HG03097 (cell line): Measurements from ENCODE around the gene TENT4A.
"Not testable (repeated sequence)": the region's sequence is repeated elsewhere in the genome, so short reads cannot be mapped to it uniquely, and the experiment has no call there.

Experiments
- ATAC-seq: cut with Tn5 transposase; IDR thresholded peaks from one replicate; pipeline ENCODE4 v1.9.1; 2021; ENCODE audit not compliant: unreplicated experiment, low FRiP score

Gene TENT4A

GRCh38 chr5:6766604-6767093 is 53.4 kb downstream of the TENT4A start:
- ATAC-seq = peak; percentile 65

DNA sequence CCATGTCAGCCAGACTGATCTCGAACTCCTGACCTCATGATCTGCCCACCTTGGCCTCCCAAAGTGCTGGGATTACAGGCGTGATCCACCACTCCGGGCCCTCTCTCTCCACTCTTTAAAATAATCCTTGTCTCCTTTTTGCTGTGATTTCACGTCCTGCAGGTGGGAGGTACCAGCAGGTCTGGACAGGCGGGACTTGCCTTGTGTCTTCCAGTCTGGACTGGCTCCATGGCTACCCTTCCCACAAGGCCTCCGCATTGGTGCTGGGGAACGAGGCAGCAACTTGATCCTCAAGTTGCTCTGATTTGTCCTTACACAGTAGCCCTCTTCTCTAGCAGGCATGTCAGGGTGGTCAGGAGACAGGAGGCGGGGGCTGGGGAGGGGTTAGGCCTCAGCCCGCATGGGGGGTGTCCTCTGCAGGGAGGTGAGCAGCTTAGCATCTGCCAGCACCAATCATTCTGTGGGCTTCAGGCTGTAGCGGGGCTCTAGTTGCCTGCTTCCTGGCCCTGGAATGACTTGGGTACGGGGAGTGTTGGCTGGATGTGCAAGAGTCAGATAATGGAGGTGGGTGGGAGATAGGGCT is 54.3 kb downstream of the TENT4A start:
- ATAC-seq = no peak

DNA sequence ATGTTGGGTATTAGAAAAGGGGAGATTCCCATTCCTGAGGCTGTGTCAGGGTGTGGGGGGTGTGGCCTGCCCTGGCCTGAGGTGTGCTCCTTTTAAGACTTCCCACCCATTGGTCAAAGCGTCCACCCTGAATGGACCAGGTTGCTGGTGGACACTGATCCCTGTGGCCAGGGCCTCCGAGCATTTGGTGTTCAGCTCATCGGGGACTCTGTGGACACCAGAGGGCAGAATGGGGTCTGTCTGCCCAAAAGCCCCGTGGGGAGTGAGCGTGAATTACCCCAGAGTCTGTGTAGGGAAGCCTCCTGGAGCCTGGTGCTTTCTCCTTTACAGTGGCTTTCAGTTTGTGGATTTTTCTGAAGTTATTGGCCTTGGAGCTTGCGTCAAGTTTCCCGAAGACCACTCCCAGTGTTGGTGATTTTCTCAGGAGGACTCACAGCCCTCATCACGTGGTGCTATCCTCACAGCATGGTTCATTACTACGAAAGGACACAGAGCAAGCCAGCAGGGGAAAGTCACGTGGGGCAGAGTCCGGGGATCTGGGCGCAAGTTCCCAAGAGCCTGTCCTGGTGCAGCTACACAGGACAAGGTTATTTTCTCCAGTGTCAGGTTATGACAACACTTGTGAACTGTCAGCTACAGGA is 55.5 kb downstream of the TENT4A start:
- ATAC-seq = no peak

GRCh38 chr5:6770826-6771607 is 57.8 kb downstream of the TENT4A start:
- no peak for ATAC-seq

DNA sequence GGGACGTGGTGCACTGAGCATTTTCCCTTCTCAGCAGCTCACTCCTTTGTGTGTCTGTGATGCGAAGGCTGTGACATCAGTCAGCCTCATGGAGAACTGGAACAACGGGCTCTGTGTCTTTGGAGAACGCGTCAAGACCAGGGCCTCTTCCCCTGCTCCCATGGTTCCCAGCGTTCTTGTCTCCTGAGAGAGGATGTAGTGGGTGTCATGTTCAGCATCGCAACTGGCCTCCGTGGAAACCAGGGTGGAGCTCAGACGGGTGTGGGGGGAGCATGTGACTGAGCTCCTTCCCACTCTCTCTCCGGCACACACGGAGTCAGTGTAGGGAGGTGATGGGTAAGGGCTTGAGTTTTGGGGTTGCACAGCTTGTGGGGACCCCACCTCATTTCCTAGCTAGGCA is 59.7 kb downstream of the TENT4A start:
- no peak for ATAC-seq

- ATAC-seq = no peak
Measured at GRCh38 chr5:6773342-6774035, 60.3 kb downstream of the TENT4A start.

GRCh38 chr5:6774207-6774606 is 61.0 kb downstream of the TENT4A start:
- ATAC-seq = not testable (repeated sequence)

DNA sequence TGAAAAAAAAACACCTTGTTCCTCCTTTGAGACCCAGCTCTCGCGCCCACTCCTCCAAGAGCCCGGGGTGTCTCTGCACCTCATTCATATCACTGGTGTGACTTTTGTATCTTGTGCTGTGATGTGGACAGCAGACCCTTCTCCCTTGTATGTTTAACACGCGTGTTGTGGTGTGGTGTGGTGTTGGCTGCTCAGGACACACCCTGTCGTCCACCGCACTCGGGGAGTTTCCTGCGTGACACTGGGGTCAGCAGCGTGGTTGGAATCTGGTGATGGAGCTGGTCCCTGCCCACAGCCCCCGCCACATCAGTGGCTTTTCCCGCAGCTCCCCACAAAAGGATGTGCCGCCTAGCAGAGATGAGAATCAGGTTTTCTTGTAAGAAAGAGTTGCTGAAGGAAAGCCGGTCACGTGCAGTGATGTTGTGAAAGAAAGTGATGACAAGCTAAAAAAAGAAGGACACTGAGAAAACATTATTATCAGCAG is 61.5 kb downstream of the TENT4A start:
- ATAC-seq = no peak

DNA sequence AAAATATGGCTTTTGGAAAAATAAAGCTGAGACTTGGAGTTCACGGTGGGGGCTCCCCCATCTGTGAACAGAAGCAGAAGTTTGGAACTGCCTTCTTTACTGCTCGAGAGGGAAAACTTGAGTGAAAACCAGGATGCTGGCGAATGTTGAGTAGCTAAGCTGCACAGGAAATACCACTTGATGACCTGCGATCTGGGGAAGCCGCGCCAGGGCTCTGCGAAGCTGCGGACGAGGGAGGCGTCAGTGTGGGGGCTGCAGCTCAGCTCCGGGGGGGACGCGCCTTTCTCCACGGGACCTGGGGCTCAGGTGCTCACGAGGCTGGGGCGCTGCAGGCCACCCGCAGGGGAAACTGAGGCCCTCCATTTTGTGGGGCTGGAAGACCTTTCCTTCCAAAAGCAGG is 62.3 kb downstream of the TENT4A start:
- ATAC-seq = no peak

DNA sequence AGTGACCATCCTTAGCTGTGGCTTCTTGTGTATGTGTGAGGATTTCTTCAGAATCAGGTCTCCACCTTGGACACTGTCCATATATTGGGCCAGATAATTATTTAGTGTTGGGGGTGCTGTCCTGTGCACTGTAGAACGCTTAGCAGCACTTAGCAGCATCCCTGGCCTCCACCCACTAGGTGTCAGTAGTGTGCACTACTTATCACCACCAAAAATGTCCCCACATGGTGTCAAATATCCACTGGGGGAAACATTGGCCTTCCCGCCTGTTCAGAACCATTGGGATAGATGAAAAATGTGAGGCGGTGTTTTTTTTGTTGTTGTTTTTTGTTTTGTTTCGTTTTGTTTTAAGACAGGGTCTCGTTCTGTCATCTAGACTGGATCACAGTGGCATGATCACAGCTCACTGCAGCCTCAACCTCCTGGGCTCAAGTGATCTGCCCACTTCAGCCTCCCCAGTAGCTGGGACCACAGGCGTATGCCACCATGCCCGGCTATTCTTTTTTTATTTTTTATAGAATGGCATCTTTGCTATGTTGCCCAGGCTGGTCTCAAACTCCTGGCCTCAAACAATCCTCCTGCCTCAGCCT is 67.7 kb downstream of the TENT4A start:
- peak; percentile 77 for ATAC-seq

DNA sequence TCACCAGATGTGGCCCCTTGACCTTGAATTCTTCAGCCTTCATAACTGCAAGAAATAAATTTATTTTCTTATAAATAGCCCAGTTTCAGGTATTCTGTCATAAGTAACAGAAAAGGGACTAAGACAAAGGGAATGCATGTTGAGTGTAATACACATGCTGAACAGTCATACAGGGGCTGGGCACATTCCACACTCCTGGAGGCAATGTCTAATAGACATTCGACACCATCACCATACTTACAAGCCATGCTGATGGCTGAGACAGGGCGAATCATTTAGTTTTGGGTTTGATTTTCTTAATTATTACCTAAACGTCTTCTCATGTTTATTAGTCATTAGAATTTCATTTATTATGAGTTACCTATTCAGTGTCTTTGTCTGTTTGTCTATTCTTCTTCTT is 68.5 kb downstream of the TENT4A start:
- ATAC-seq = no peak

DNA sequence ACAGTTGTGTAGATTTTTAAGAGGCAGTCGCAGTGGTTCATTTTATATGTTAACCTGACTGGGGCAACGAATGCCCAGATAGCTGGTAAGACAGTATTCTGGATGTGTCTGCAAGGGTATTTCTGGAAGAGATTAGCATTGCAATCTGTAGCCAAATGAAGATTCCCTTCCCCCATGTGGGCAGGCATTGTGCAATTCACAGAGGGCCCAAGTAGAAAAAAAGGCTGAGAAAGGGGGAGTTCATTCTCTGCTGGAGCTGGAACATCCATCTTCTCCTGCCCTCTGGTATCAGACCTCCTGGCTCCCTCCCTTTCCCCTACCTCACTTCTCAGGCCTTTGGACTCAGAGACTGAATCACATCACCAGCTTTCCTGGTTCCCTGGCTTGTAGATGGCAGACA is 70.6 kb downstream of the TENT4A start:
- no peak for ATAC-seq

GRCh38 chr5:6784481-6784880 is 71.2 kb downstream of the TENT4A start:
- no peak for ATAC-seq

DNA sequence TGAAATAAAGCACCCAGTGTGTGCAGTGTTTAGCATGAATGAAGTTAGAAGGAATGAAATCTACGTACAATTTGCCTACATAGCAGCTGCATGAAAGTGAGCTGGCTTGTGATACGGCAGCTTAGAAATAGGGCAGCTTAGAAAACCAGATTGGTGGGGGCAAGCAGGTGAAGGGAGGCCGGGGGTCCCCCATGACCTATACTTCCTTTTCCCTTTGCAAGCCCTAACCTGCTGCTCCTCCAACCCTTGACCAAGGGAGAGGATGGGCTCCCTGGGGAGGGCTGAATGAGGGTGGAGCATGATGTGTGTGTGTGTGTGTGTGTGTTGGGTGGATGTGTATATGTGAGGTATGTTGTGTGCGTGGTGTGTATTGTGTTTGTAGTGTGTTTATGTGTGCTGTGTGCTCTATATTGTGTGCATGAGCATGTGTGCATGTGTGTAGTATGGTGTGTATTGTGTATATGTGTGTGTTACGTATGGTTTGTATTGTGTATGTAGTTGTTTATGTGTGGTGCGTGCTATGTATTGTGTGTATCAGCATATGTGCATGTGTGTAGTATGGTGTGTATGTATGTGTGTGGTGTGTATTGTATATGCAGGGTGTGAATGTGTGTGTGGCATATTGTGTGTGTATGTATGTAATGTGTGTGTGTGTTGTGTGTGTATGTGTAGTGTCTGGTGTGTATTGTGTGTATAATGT is 72.1 kb downstream of the TENT4A start:
- ATAC-seq = no peak

- ATAC-seq = no peak
Measured at GRCh38 chr5:6785861-6786180, 72.6 kb downstream of the TENT4A start.

- no peak for ATAC-seq
Measured at GRCh38 chr5:6786786-6787495, 73.7 kb downstream of the TENT4A start.

- no peak for ATAC-seq
Measured at GRCh38 chr5:6787941-6788340, 74.7 kb downstream of the TENT4A start.

- ATAC-seq = no peak
Measured at GRCh38 chr5:6788439-6788838, 75.2 kb downstream of the TENT4A start.

GRCh38 chr5:6788956-6789649 is 75.9 kb downstream of the TENT4A start:
- no peak for ATAC-seq
